ENCODE data around the gene XPR1. TPM values are rescaled to one million over a fixed set of nuclear protein-coding genes. Genes with fewer than 3 reads are reported as not detected.

Gene XPR1
- total RNA-seq, 4 donors from 2014 or later = 10.0 to 29.7 (median 26.2) TPM

DNA sequence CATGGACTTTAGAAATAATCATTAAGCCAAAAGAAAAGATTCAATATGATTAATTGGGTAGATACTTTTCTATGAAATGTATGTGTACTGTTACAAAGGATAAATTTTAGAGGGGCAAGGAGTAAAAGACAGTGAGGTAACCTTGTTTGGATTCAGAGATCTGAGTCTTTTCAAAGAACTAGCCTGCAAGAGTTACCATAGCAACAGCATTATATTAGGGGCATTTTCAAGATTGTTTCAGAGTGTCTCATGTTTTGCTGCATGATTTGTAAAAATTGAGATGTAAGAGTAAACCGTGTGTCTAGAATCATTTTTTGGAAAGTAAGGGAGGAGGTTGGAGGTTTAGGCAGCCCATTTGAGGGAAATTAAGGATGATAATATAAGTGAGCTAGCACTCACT, 210.2 kb downstream of the XPR1 start:
- no peak for DNase-seq
- Histone ChIP-seq H3K36me3 (no peaks in the 10 kb centered on the region), H3K4me3 (no peak overlapping the region), H3K4me1 (no peaks in the 10 kb centered on the region), H3K9me3 (no peaks in the 10 kb centered on the region), H3K27me3 (no peaks in the 10 kb centered on the region), H3K27ac (no peak overlapping the region)
- no peak for TF ChIP-seq POLR2A (IDR thresholded peaks at IDR 0.05)
- no peak for TF ChIP-seq CTCF (IDR thresholded peaks at IDR 0.05)
- intact Hi-C loops (cut with DNase I; ENCODE audit: low total_unique reads) = no loop called here

- Histone ChIP-seq H3K27me3 (no peaks in the 10 kb centered on the region), H3K4me1 (no peaks in the 10 kb centered on the region), H3K27ac (no peak overlapping the region), H3K4me3 (no peak overlapping the region), H3K36me3 (no peaks in the 10 kb centered on the region), H3K9me3 (no peaks in the 10 kb centered on the region)
- intact Hi-C loops (cut with DNase I; ENCODE audit: low total_unique reads) = no loop called here
- TF ChIP-seq CTCF (IDR thresholded peaks at IDR 0.05) (no peak), POLR2A (IDR thresholded peaks at IDR 0.05) (no peak)
- no peak for DNase-seq
These were observed 210.9 kb downstream of the XPR1 start for GRCh38 chr1:180842491-180843275.

GRCh38 chr1:180845352-180845751, 213.5 kb downstream of the XPR1 start:
- DNase-seq = no peak
- Histone ChIP-seq H3K27me3 (no peaks in the 10 kb centered on the region), H3K4me1 (no peaks in the 10 kb centered on the region), H3K27ac (no peak overlapping the region), H3K9me3 (no peaks in the 10 kb centered on the region), H3K36me3 (no peaks in the 10 kb centered on the region), H3K4me3 (no peak overlapping the region)
- intact Hi-C loops (cut with DNase I; ENCODE audit: low total_unique reads) = no loop called here
- TF ChIP-seq POLR2A (IDR thresholded peaks at IDR 0.05) (no peak), CTCF (IDR thresholded peaks at IDR 0.05) (no peak)

DNA sequence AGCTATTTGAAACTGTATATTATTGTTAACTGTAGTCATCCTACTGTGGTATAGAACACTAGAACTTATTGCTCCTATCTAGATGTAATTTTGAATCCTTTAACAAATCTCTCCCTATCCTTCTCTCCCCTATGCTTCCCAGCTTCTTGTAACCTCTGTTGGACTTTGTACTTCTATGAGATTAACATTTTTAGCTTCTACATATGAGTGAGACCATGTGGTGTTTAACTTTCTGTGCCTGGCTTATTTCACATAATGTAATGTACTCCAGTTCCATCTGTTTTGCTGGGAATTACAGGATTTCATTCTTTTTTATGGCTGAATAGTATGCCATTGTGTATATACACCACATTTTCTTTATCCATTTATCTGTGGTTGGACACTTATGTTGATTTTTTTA, 216.4 kb downstream of the XPR1 start:
- Histone ChIP-seq H3K4me1 (no peaks in the 10 kb centered on the region), H3K27ac (no peak overlapping the region), H3K36me3 (no peaks in the 10 kb centered on the region), H3K27me3 (no peaks in the 10 kb centered on the region), H3K4me3 (no peak overlapping the region), H3K9me3 (no peaks in the 10 kb centered on the region)
- no peak for DNase-seq
- TF ChIP-seq CTCF (IDR thresholded peaks at IDR 0.05) (no peak), POLR2A (IDR thresholded peaks at IDR 0.05) (no peak)
- intact Hi-C loops (cut with DNase I; ENCODE audit: low total_unique reads) = no loop called here

GRCh38 chr1:180849031-180849775, 217.4 kb downstream of the XPR1 start:
- TF ChIP-seq CTCF (IDR thresholded peaks at IDR 0.05) (no peak), POLR2A (IDR thresholded peaks at IDR 0.05) (no peak)
- no peaks in the 10 kb centered on the region for H3K4me1 ChIP-seq
- DNase-seq = no peak
- no peaks in the 10 kb centered on the region for H3K36me3 ChIP-seq
- no peak overlapping the region for H3K4me3 ChIP-seq
- H3K27me3 ChIP-seq = no peaks in the 10 kb centered on the region
- no peak overlapping the region for H3K27ac ChIP-seq
- no peaks in the 10 kb centered on the region for H3K9me3 ChIP-seq
- intact Hi-C loops (cut with DNase I; ENCODE audit: low total_unique reads) = no loop called here

Measured in uterus (tissue), 4 donors.